ENCODE data around the gene OOSP3. TPM values are rescaled to one million over a fixed set of nuclear protein-coding genes. Genes with fewer than 3 reads are reported as not detected.

Gene OOSP3
- total RNA-seq, 1 experiment from 2014 or later: not detected

DNA sequence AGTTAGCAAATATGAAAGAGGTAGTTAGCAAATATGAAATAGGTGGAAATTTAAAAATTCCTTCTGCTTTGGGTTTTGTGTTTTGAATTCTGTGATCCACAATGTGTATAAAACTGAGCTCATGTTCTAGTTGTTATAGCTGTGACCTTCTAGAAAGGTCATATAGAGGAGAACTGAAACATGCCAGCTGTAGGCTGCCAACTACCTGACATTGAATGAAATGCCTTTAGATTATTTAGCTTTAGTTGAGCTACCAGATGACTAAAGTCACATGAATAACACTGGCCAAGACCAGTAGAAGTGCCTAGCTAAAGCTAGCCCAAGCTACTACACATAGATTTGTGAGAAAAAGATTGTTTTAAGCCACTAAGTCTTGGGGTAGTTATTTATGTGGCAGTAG, 6.5 kb upstream of the OOSP3 start (continued):
- TF ChIP-seq, protein P1, sequence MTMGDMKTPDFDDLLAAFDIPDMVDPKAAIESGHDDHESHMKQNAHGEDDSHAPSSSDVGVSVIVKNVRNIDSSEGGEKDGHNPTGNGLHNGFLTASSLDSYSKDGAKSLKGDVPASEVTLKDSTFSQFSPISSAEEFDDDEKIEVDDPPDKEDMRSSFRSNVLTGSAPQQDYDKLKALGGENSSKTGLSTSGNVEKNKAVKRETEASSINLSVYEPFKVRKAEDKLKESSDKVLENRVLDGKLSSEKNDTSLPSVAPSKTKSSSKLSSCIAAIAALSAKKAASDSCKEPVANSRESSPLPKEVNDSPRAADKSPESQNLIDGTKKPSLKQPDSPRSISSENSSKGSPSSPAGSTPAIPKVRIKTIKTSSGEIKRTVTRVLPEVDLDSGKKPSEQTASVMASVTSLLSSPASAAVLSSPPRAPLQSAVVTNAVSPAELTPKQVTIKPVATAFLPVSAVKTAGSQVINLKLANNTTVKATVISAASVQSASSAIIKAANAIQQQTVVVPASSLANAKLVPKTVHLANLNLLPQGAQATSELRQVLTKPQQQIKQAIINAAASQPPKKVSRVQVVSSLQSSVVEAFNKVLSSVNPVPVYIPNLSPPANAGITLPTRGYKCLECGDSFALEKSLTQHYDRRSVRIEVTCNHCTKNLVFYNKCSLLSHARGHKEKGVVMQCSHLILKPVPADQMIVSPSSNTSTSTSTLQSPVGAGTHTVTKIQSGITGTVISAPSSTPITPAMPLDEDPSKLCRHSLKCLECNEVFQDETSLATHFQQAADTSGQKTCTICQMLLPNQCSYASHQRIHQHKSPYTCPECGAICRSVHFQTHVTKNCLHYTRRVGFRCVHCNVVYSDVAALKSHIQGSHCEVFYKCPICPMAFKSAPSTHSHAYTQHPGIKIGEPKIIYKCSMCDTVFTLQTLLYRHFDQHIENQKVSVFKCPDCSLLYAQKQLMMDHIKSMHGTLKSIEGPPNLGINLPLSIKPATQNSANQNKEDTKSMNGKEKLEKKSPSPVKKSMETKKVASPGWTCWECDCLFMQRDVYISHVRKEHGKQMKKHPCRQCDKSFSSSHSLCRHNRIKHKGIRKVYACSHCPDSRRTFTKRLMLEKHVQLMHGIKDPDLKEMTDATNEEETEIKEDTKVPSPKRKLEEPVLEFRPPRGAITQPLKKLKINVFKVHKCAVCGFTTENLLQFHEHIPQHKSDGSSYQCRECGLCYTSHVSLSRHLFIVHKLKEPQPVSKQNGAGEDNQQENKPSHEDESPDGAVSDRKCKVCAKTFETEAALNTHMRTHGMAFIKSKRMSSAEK (CRISPR knock-in tag; IDR thresholded peaks at IDR 0.05; ENCODE audit: borderline replicate concordance): no peak
- TF ChIP-seq, protein P2, sequence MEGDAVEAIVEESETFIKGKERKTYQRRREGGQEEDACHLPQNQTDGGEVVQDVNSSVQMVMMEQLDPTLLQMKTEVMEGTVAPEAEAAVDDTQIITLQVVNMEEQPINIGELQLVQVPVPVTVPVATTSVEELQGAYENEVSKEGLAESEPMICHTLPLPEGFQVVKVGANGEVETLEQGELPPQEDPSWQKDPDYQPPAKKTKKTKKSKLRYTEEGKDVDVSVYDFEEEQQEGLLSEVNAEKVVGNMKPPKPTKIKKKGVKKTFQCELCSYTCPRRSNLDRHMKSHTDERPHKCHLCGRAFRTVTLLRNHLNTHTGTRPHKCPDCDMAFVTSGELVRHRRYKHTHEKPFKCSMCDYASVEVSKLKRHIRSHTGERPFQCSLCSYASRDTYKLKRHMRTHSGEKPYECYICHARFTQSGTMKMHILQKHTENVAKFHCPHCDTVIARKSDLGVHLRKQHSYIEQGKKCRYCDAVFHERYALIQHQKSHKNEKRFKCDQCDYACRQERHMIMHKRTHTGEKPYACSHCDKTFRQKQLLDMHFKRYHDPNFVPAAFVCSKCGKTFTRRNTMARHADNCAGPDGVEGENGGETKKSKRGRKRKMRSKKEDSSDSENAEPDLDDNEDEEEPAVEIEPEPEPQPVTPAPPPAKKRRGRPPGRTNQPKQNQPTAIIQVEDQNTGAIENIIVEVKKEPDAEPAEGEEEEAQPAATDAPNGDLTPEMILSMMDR (IDR thresholded peaks at IDR 0.05): no peak
- no peak for TF ChIP-seq MXD4 (CRISPR knock-in tag; IDR thresholded peaks at IDR 0.05; ENCODE audit: borderline replicate concordance)
- TF ChIP-seq, protein P3, sequence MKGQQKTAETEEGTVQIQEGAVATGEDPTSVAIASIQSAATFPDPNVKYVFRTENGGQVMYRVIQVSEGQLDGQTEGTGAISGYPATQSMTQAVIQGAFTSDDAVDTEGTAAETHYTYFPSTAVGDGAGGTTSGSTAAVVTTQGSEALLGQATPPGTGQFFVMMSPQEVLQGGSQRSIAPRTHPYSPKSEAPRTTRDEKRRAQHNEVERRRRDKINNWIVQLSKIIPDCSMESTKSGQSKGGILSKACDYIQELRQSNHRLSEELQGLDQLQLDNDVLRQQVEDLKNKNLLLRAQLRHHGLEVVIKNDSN (CRISPR knock-in tag; IDR thresholded peaks at IDR 0.05): no peak
- TF ChIP-seq, protein P4, sequence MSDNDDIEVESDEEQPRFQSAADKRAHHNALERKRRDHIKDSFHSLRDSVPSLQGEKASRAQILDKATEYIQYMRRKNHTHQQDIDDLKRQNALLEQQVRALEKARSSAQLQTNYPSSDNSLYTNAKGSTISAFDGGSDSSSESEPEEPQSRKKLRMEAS (CRISPR knock-in tag; IDR thresholded peaks at IDR 0.05): no peak

DNA sequence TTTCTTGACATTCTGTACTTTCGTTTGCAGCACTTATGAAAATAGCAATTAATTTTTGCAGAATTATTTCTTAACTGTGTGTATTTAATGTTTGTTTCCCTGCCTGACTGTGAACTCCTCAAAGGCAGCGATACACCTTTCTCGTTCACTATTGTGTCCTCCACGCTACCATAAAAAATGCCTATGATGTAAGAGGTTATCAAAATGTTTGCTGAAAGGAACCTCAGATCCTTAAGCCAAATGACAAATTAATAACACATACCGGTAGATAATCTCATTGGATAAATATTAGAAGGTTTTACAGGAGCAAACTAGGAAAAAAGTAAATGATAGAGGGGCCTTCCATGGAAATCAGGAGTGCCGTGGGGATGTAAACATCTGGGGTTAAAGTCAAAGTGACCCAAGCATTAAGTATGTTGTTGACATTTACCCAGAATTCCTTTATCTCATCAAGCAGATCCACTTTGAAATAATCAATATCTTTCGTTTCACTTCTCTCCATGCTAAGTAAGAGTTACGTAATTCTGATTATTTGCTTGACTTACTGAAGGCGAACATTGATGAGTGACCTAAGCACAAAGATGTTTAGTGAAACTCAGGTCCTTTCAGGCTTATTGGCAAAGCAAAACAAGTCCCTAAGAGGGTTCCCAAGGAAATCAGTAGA, 2.6 kb upstream of the OOSP3 start:
- H3K4me3 Mint-ChIP-seq: no peak overlapping the region
- DNase-seq (ENCODE audit: low spot score) (no peak), ATAC-seq (no peak)
- H3K9me3 Mint-ChIP-seq: peaks cover 8% of the 10 kb centered on the region
- CTCF ChIA-PET: no interaction called here
- no peak overlapping the region for H3K27ac Mint-ChIP-seq
- H3K36me3 Mint-ChIP-seq: no peaks in the 10 kb centered on the region; the same call in 1 of the 2 replicates
- H3K27me3 Mint-ChIP-seq (ENCODE audit: low read depth): no peaks in the 10 kb centered on the region
- peaks cover 31% of the 10 kb centered on the region for H3K4me1 Mint-ChIP-seq
- POLR2A ChIA-PET: no interaction called here
- TF ChIP-seq, protein P5, sequence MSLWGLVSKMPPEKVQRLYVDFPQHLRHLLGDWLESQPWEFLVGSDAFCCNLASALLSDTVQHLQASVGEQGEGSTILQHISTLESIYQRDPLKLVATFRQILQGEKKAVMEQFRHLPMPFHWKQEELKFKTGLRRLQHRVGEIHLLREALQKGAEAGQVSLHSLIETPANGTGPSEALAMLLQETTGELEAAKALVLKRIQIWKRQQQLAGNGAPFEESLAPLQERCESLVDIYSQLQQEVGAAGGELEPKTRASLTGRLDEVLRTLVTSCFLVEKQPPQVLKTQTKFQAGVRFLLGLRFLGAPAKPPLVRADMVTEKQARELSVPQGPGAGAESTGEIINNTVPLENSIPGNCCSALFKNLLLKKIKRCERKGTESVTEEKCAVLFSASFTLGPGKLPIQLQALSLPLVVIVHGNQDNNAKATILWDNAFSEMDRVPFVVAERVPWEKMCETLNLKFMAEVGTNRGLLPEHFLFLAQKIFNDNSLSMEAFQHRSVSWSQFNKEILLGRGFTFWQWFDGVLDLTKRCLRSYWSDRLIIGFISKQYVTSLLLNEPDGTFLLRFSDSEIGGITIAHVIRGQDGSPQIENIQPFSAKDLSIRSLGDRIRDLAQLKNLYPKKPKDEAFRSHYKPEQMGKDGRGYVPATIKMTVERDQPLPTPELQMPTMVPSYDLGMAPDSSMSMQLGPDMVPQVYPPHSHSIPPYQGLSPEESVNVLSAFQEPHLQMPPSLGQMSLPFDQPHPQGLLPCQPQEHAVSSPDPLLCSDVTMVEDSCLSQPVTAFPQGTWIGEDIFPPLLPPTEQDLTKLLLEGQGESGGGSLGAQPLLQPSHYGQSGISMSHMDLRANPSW (CRISPR knock-in tag; conservative IDR thresholded peaks at IDR 0.05; ENCODE audit: low read depth): no peak
- TF ChIP-seq, protein P6, sequence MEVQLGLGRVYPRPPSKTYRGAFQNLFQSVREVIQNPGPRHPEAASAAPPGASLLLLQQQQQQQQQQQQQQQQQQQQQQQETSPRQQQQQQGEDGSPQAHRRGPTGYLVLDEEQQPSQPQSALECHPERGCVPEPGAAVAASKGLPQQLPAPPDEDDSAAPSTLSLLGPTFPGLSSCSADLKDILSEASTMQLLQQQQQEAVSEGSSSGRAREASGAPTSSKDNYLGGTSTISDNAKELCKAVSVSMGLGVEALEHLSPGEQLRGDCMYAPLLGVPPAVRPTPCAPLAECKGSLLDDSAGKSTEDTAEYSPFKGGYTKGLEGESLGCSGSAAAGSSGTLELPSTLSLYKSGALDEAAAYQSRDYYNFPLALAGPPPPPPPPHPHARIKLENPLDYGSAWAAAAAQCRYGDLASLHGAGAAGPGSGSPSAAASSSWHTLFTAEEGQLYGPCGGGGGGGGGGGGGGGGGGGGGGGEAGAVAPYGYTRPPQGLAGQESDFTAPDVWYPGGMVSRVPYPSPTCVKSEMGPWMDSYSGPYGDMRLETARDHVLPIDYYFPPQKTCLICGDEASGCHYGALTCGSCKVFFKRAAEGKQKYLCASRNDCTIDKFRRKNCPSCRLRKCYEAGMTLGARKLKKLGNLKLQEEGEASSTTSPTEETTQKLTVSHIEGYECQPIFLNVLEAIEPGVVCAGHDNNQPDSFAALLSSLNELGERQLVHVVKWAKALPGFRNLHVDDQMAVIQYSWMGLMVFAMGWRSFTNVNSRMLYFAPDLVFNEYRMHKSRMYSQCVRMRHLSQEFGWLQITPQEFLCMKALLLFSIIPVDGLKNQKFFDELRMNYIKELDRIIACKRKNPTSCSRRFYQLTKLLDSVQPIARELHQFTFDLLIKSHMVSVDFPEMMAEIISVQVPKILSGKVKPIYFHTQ (CRISPR knock-in tag; IDR thresholded peaks at IDR 0.05): no peak
- TF ChIP-seq TCF7 (CRISPR knock-in tag; IDR thresholded peaks at IDR 0.05; ENCODE audit: low read depth): no peak
- no peak for TF ChIP-seq KAT7 (CRISPR knock-in tag; IDR thresholded peaks at IDR 0.05; ENCODE audit: borderline replicate concordance)
- TF ChIP-seq, protein P7, sequence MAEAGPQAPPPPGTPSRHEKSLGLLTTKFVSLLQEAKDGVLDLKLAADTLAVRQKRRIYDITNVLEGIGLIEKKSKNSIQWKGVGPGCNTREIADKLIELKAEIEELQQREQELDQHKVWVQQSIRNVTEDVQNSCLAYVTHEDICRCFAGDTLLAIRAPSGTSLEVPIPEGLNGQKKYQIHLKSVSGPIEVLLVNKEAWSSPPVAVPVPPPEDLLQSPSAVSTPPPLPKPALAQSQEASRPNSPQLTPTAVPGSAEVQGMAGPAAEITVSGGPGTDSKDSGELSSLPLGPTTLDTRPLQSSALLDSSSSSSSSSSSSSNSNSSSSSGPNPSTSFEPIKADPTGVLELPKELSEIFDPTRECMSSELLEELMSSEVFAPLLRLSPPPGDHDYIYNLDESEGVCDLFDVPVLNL (CRISPR knock-in tag; IDR thresholded peaks at IDR 0.05; ENCODE audit: borderline replicate concordance, low read depth): no peak
- no peak for TF ChIP-seq NR1H2 (CRISPR knock-in tag; IDR thresholded peaks at IDR 0.05)
- TF ChIP-seq, protein P1 (CRISPR knock-in tag; IDR thresholded peaks at IDR 0.05; ENCODE audit: borderline replicate concordance): no peak
- TF ChIP-seq RELA (CRISPR knock-in tag; IDR thresholded peaks at IDR 0.05; ENCODE audit: borderline replicate concordance): no peak
- TF ChIP-seq, protein P8, sequence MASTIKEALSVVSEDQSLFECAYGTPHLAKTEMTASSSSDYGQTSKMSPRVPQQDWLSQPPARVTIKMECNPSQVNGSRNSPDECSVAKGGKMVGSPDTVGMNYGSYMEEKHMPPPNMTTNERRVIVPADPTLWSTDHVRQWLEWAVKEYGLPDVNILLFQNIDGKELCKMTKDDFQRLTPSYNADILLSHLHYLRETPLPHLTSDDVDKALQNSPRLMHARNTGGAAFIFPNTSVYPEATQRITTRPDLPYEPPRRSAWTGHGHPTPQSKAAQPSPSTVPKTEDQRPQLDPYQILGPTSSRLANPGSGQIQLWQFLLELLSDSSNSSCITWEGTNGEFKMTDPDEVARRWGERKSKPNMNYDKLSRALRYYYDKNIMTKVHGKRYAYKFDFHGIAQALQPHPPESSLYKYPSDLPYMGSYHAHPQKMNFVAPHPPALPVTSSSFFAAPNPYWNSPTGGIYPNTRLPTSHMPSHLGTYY (CRISPR knock-in tag; IDR thresholded peaks at IDR 0.05): no peak
